ENCODE measurements around the gene AHCTF1.

GRCh38 chr1:246814890-246815289 is 116.9 kb downstream of the AHCTF1 start:
- no peak for TF ChIP-seq CTCF (IDR thresholded peaks at IDR 0.05; ENCODE audit: control extremely low read depth in 1 of 3, insufficient read depth in 1 of 3, low read depth in 1 of 3, low read length in 3 of 3)
- TF ChIP-seq ATF2 (IDR thresholded peaks at IDR 0.05; ENCODE audit: low read length): no peak
- no peak for TF ChIP-seq POLR2A (IDR thresholded peaks at IDR 0.05; ENCODE audit: control extremely low read depth in 1 of 2, low read depth in 2 of 2, low read length in 2 of 2)
- TF ChIP-seq EP300 (IDR thresholded peaks at IDR 0.05; ENCODE audit: borderline replicate concordance in 1 of 2, low read depth in 2 of 2, low read length in 2 of 2): no peak
- no peak for TF ChIP-seq KDM1A (IDR thresholded peaks at IDR 0.05; ENCODE audit: borderline replicate concordance, low read length)
- TF ChIP-seq SP2 (IDR thresholded peaks at IDR 0.05; ENCODE audit: low read length): no peak
- no peak for TF ChIP-seq TBP (IDR thresholded peaks at IDR 0.05; ENCODE audit: low read depth, low read length)
- no peak for TF ChIP-seq RAD21 (IDR thresholded peaks at IDR 0.05 in 1 of 2, conservative IDR thresholded peaks at IDR 0.05 in 1 of 2; ENCODE audit: low read depth in 2 of 2, low read length in 2 of 2)
- no peak for TF ChIP-seq YY1 (IDR thresholded peaks at IDR 0.05; ENCODE audit: low read depth, low read length)
- no peak for TF ChIP-seq TAF1 (IDR thresholded peaks at IDR 0.05; ENCODE audit: low read depth, low read length)
